ENCODE results near the gene HEMK1. TPM values are rescaled to one million over a fixed set of nuclear protein-coding genes. Genes with fewer than 3 reads are reported as not detected.

Gene HEMK1, protein sequence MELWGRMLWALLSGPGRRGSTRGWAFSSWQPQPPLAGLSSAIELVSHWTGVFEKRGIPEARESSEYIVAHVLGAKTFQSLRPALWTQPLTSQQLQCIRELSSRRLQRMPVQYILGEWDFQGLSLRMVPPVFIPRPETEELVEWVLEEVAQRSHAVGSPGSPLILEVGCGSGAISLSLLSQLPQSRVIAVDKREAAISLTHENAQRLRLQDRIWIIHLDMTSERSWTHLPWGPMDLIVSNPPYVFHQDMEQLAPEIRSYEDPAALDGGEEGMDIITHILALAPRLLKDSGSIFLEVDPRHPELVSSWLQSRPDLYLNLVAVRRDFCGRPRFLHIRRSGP
- polyA plus RNA-seq (2013, experiment 1 of 2; ENCODE audit: insufficient read length): 14.3 TPM
- polyA plus RNA-seq (2013, experiment 2 of 2; ENCODE audit: insufficient read length): 15.1 TPM

DNA sequence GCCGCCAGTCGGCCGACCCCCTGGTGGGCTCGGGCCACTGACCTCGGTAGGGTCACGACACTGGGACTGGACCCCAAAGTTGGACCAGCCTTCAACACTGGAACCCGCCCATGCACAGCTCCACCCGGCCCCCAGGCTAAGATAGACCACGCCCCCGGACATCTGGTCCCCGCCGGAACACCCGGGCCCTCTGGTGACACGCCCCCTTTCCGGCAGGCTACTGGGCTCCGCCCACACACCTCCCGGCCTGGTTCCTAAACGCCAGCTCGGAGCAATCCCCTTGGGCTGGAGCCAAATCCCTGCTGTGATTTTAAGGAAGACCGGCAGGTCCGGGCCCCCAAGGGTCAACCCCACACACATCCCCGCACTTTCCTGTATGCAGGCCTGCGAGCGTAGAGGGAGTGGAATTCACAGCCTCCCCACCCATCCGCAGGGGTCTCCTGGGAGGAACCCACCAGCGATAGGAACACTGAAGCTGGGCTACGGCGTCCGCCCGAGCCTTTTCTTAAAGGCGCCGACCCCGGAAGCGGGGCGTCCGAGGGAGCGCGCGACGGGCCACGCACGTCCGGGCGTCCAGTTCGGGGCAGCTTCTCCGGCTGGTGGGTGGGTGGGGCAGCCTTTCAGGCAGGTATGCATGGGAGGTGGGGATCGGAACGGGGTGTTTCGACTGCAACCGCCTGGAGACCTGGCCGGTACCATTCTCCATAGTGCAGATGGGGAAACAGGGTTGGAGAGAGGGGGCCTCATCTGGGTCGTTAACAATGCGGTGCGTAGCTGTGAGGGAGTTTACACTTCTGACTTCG lies at the start of gene HEMK1:
TSS of gene HEMK1 (plus strand) at position 576 of the 803 bp plus-strand sequence. CDS start 1,583 bp downstream, outside the sequence.
- peak; percentile 94 for DNase-seq

DNA sequence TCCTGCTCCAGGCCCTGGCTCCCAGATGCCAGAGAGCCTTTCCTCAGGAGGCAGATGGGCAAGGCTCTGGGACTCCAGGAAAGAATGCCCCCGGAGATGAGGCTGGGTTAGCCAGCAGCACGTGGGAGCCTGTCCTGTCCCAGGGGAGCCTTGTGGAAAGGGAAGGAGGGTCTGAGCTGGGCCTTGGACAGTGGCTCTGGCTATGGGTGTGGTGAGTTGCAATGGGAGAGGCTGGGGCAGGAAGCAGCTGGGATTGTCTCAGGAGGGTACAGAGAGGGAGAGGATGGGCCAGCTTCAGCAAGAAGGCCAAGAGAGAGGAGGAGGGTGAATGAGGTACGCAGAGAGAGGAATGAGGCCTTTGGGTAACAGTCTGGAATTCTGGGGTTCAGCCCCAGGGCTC lies 48.5 kb upstream of the HEMK1 start:
- DNase-seq: peak; percentile 11

DNA sequence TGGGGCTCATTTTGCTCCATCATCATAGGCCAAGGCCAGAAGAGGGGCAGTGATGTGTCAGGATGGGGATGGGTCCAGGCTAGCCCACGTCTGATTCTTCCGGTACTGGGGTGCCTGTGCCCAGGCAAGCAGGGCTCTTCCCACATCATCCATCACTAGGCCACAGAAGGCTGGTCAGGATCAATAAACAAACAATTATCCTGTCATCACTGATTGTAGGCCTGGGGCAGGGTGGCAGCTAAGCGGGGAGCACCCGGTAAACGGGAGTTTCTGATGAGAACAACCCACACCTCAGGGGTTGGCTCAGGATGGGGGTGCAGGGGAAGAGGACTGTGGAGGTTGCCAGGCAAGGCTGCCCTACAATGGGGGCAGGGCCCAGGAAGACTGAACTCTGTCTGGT lies 47.8 kb upstream of the HEMK1 start:
- no peak for DNase-seq

DNA sequence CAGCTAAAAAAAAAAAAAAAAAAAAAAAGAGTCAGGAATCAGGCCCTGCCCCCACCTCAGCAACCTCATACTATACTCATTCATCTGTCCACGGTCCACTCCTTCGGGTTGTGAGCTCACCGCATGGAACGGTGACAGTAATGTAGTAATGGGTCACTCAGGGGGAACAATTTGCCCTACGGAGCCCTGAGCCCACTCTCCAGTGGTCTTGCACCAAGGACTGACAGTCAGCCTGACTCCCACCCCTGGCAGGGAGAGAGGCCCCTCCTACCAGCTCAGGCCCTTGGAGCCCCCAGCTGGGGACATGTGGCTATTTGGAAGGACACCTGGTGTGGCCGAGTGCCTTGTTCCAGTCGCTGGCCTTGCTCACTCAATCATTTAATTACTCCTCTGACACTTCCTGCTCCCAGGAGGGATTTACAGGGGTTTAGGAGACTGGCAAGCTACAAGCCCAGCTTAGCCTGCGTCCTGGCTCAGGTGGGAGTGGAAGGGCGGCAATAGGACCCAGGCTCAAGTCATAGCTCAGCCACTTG lies 46.0 kb upstream of the HEMK1 start:
- DNase-seq: no peak

GRCh38 chr3:50524746-50525145 lies 44.6 kb upstream of the HEMK1 start:
- no peak for DNase-seq

DNA sequence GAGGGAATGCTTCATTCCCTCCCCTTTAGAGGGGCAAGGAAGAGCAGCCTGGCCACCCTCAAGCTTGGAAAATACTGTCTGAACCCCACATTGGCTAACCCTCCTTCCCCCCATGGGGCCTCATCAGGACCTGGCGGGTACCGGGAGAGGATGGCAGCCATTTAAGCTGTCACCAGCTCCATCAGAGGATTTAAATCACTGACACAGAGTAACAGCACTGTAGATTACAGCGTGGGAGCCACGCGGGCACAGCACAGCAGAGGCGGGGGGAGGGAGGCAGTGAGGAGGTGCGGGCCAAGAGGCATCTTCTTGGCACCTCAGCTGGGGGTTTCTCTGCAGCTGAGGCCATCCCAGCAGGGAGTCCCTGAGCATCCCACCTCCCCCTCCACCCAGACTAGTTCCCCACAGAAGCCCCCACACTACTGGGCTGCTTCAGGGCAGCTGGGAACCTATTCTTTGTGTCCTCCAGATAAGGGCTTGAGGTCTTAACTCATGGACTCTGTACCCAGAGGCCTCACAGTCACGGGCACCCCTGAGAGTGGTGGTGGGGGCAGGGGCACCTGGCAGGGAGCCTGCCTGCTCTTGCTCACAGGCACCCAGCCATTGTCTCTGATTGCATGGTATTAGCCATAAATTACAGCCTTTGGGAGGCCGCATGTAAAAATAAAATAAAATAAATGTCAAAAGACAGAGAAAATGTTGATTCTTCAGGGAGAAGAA lies 44.0 kb upstream of the HEMK1 start:
- DNase-seq: no peak

GRCh38 chr3:50525987-50526386 lies 43.3 kb upstream of the HEMK1 start:
- DNase-seq: peak; percentile 40

- no peak for DNase-seq
These were observed 39.0 kb upstream of the HEMK1 start for GRCh38 chr3:50530001-50530970.

DNA sequence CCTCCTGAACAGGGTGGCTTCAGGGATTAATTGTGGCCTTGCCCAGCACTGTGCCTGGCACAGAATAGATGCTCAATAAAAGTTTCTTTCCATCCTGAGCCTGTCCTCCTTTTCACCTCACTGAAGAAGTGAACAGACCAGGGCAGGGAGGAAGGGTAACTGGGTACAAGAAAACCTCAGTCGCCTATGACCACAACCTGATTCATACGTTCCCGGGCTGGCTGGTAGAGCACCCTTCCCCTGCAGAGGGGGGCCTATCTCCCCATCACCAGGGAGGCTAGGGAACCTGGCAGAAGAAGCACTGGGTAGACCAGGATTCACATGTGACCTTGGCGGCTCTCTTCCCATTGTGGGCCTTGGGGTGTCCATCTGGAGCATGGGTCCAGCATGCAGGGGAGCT lies 38.1 kb upstream of the HEMK1 start:
- DNase-seq: no peak

- no peak for DNase-seq
These were observed 37.1 kb upstream of the HEMK1 start for GRCh38 chr3:50532062-50532705.

- DNase-seq: no peak
These were observed 36.0 kb upstream of the HEMK1 start for GRCh38 chr3:50533316-50533715.

GRCh38 chr3:50533807-50534461 lies 35.4 kb upstream of the HEMK1 start:
- no peak for DNase-seq

GRCh38 chr3:50534681-50535330 lies 34.5 kb upstream of the HEMK1 start:
- DNase-seq: no peak

GRCh38 chr3:50536471-50537180 lies 32.7 kb upstream of the HEMK1 start:
- DNase-seq: no peak

DNA sequence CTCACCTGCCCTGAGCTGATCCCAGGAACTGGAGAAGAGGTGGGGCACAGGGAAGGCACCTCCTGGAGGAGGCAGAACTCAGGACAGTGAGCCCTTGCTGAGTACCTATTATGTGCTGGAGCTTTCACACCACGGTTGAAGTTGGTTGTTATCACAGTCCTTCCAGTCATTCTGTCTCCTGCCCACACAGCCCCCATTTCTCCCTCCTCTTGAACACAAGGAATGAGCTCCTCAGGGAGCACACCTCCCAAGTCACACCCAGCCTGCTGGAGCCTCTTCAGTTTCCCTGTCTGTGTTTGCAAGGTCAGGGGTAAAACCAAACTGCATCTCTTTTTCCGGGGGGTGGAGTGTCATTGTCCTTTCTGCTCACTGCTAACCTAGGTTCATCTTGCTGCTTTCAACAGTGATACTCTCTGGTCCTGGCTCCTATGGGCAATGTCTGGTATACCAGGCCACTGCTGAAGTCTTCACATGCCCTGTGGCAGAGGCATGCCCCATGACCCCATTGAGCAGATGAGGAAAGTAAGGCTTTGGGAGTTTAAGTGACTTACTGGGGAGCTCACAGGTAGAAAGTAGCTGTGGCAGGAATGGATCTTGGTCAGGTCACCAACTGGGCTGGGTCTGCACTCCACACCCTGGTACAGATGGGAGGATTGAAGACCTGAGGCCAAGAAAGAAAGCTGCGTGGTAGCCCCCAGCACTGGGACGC lies 31.7 kb upstream of the HEMK1 start:
- DNase-seq: no peak

DNA sequence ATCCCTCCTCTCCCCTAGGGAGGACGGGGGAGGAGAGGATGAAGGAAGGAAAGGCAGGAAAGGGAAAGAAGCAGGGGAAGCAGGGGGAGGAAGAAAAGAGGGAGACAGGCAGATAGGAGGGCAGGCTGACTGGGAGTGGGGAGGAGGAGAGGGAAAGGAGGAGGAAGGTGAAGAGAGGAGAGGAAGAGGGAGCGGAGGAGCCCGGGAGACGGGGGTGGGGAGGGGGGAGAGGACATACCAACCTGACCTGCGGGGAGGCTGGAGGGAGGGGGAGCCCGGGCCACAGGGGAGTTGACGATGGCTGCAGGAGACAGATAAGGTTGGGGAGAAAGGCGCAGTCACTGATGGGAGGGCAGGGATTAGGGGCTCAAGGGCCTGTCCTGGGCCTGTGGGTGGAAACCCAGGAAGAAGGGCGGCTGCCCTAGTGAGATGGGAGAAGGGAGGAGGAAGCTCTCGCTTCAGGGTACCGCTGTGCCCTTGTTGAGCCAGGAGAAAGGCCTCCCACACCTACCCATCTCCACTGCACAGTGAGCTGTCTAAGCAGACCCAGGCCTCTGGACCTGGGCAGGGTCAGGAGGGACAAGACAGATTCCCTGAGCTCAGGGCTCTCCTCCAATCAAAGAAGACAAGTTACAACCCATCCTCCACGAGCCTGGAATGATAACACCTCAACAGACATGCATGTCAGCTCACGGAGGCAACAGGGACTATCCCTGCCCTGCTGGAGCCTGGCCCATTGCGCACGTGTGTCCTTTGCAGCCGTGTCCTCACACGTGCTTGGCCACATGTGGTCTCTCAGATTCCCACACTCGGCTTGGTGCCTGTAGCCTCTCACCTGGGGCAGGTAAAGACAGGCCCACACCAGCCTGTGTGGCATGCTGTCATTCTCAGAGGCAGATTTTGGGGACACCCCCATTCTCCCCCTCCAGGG lies 29.7 kb upstream of the HEMK1 start:
- no peak for DNase-seq

Data from fibroblast of skin of back (primary cell).